Panc1 (cell line): Measurements from ENCODE around the gene PHF19.

Source experiments
- POLR2AphosphoS5 ChIP-seq: IDR thresholded peaks from 2 replicates; pipeline ENCODE4 v1.6.1; 2012; ENCODE audit warnings: mild to moderate bottlenecking, low read depth, low read length, moderate library complexity
- SIN3A ChIP-seq: IDR thresholded peaks from 2 replicates; pipeline ENCODE4 v1.6.1; 2012; ENCODE audit warnings: low read depth, mild to moderate bottlenecking, low read length, moderate library complexity, borderline replicate concordance; ENCODE audit not compliant: insufficient read depth
- TCF7L2 ChIP-seq: IDR thresholded peaks from 2 replicates; pipeline ENCODE4 v1.6.1; 2011; ENCODE audit warnings: mild to moderate bottlenecking, low read depth, low read length, inconsistent platforms
- TF ChIP-seq, protein P1 (sequence below): fragments of 450-650 bp; IDR thresholded peaks from 2 replicates; pipeline ENCODE4 v1.5.1; 2017; ENCODE audit warnings: mild to moderate bottlenecking
- TF ChIP-seq, protein P2 (sequence below), 2 experiments: IDR thresholded peaks; 2 replicates each; pipeline ENCODE4 v1.6.1; 2011 to 2012; ENCODE audit warnings: low read depth in 2 of 2, control low read depth in 1 of 2, low read length in 1 of 2, mild to moderate bottlenecking in 1 of 2, moderate library complexity in 1 of 2; ENCODE audit not compliant: insufficient read depth in 1 of 2

DNA sequence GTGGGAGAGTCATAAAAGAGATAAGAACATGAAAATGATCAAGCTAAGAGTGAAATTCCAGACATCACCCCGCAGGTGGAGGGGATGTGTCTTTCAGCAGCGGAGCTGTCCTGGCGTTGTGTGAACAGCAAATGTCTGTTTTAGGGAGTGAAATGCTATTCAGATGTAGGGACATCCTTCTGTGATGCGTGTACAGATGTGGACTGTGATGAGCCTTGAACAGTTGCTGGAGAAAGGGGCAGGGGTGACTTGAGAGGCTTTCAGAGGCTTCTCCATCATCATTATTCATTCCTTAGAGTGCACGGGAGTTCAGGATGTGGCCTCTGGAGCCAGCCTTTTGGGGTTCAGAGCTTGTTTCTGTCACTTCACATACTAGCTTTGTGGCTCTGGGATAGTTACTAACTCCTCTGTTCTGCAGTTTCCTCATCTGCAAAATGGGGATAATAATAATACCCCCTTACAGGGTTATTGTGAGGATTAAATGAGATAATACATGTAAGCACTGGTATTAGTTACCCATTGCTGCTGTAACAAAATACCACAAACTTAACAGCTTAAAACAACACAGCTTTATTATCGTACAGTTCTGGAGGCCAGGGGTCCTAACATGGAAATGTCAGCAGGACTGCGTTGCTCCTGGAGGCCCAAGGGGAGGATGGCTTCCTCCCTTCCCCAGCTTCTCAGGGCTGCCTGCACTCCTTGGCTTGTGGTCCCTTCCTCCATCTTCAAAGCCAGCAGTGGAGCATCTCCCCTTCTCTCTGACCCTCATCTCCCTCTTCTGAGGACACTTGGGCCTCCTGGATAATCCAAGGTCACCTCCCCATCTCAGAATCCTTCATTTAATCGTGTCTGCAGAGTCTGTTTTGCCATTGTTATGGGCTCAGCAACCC lies 40.2 kb upstream of the PHF19 start:
- TF ChIP-seq, protein P1, sequence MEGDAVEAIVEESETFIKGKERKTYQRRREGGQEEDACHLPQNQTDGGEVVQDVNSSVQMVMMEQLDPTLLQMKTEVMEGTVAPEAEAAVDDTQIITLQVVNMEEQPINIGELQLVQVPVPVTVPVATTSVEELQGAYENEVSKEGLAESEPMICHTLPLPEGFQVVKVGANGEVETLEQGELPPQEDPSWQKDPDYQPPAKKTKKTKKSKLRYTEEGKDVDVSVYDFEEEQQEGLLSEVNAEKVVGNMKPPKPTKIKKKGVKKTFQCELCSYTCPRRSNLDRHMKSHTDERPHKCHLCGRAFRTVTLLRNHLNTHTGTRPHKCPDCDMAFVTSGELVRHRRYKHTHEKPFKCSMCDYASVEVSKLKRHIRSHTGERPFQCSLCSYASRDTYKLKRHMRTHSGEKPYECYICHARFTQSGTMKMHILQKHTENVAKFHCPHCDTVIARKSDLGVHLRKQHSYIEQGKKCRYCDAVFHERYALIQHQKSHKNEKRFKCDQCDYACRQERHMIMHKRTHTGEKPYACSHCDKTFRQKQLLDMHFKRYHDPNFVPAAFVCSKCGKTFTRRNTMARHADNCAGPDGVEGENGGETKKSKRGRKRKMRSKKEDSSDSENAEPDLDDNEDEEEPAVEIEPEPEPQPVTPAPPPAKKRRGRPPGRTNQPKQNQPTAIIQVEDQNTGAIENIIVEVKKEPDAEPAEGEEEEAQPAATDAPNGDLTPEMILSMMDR = no peak
- TF ChIP-seq POLR2AphosphoS5 = no peak
- TF ChIP-seq, protein P2, sequence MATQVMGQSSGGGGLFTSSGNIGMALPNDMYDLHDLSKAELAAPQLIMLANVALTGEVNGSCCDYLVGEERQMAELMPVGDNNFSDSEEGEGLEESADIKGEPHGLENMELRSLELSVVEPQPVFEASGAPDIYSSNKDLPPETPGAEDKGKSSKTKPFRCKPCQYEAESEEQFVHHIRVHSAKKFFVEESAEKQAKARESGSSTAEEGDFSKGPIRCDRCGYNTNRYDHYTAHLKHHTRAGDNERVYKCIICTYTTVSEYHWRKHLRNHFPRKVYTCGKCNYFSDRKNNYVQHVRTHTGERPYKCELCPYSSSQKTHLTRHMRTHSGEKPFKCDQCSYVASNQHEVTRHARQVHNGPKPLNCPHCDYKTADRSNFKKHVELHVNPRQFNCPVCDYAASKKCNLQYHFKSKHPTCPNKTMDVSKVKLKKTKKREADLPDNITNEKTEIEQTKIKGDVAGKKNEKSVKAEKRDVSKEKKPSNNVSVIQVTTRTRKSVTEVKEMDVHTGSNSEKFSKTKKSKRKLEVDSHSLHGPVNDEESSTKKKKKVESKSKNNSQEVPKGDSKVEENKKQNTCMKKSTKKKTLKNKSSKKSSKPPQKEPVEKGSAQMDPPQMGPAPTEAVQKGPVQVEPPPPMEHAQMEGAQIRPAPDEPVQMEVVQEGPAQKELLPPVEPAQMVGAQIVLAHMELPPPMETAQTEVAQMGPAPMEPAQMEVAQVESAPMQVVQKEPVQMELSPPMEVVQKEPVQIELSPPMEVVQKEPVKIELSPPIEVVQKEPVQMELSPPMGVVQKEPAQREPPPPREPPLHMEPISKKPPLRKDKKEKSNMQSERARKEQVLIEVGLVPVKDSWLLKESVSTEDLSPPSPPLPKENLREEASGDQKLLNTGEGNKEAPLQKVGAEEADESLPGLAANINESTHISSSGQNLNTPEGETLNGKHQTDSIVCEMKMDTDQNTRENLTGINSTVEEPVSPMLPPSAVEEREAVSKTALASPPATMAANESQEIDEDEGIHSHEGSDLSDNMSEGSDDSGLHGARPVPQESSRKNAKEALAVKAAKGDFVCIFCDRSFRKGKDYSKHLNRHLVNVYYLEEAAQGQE (IDR thresholded peaks at IDR 0.05; ENCODE audit: insufficient read depth in 1 of 2, low read depth in 2 of 2, low read length in 1 of 2) = no peak
- no peak for TF ChIP-seq TCF7L2
- TF ChIP-seq SIN3A = no peak
